Endothelial cell of umbilical vein (primary cell): ENCODE results near the gene BCOR. TPM values are rescaled to one million over a fixed set of nuclear protein-coding genes. Genes with fewer than 3 reads are reported as not detected.

Experiments
- BruUV-seq: library from RNA; stranded (reverse); fragments of 400-500 nt; replicated peaks from 2 replicates; lab custom pipeline; 2021; lab: Mats Ljungman, UMichigan
- CTCF ChIA-PET: fragments of 300-600, 350-600 bp; sonication (Branson Sonifier 250); formaldehyde crosslinking; loops from one replicate; lab custom pipeline; 2021; ENCODE audit warnings: antibody characterized with exemption, inconsistent platforms; lab: Charles Lee
- POLR2A ChIA-PET: fragments of 300-600, 350-600 bp; sonication (Branson Sonifier 250); formaldehyde crosslinking; loops from one replicate; lab custom pipeline; 2021; ENCODE audit warnings: antibody characterized with exemption, inconsistent platforms; lab: Charles Lee
- DNase-seq: peaks from one replicate; pipeline ENCODE4 v3.0.0-alpha.2; 2011; ENCODE audit warnings: low read depth, low spot score
- FAIRE-seq: peaks from 2 replicates; lab custom pipeline; 2011; peaks lifted over from hg19 to GRCh38; lab: Jason Lieb, UNC
- H2AFZ ChIP-seq: 2 replicates; pipeline ENCODE4 v1.6.0; 2012; ENCODE audit warnings: low read depth, low read length, control low read depth, inconsistent platforms
- H3K27ac ChIP-seq: 2 replicates; pipeline ENCODE4 v1.5.1; 2011; ENCODE audit warnings: low read depth, mild to moderate bottlenecking, control low read depth, low read length, moderate library complexity; ENCODE audit not compliant: insufficient read depth
- H3K27me3 ChIP-seq, 2 experiments: 2 replicates each; pipeline versions ENCODE4 v1.6.0 to v1.6.1; 2011; ENCODE audit warnings: low read length in 2 of 2, mixed read lengths in 1 of 2; ENCODE audit not compliant: control insufficient read depth in 2 of 2, insufficient read depth in 2 of 2
- H3K36me3 ChIP-seq, 2 experiments: 2 replicates in 1 of 2; 3 replicates in 1 of 2; pipeline ENCODE4 v1.5.1; 2011; ENCODE audit warnings: low read length in 2 of 2, mild to moderate bottlenecking in 1 of 2, moderate library complexity in 1 of 2; ENCODE audit not compliant: control insufficient read depth in 2 of 2, insufficient read depth in 2 of 2; ENCODE audit errors: extremely low read depth in 1 of 2
- H3K4me1 ChIP-seq: 3 replicates; pipeline ENCODE4 v1.5.1; 2011; ENCODE audit warnings: mild to moderate bottlenecking, low read length; ENCODE audit not compliant: control insufficient read depth, insufficient read depth; ENCODE audit errors: extremely low read depth
- H3K4me2 ChIP-seq: 2 replicates; pipeline ENCODE4 v1.6.1; 2011; ENCODE audit warnings: low read length, control low read depth, mixed read lengths; ENCODE audit not compliant: insufficient read depth
- H3K4me3 ChIP-seq, 3 experiments: fragments of 200-600 bp in 1 of 3; sonication (generic), shearing (Covaris generic) in 1 of 3; replicated peaks in 1 of 3; 2 replicates each; pipeline ENCODE4 v1.5.1; 2011 to 2016; ENCODE audit warnings: control low read depth in 3 of 3, low read length in 3 of 3, mild to moderate bottlenecking in 2 of 3, inconsistent platforms in 1 of 3, low read depth in 1 of 3, moderate library complexity in 1 of 3; ENCODE audit not compliant: insufficient read depth in 1 of 3
- H3K79me2 ChIP-seq: 2 replicates; pipeline ENCODE4 v1.6.0; 2012; ENCODE audit warnings: low read length, inconsistent platforms; ENCODE audit not compliant: control insufficient read depth, insufficient read depth
- H3K9ac ChIP-seq: replicated peaks from 2 replicates; pipeline ENCODE3; 2011; ENCODE audit warnings: low read length, control low read depth; ENCODE audit not compliant: insufficient read depth; ENCODE audit errors: extremely low read depth
- H3K9me1 ChIP-seq: replicated peaks from 3 replicates; pipeline ENCODE4 v1.6.0; 2011; ENCODE audit warnings: mild to moderate bottlenecking, low read length; ENCODE audit not compliant: control insufficient read depth, insufficient read depth; ENCODE audit errors: extremely low read depth
- H3K9me3 ChIP-seq: replicated peaks from 2 replicates; pipeline ENCODE4 v1.5.1; 2012; ENCODE audit warnings: low read length, inconsistent platforms; ENCODE audit not compliant: control insufficient read depth, insufficient read depth
- H4K20me1 ChIP-seq: replicated peaks from 2 replicates; pipeline ENCODE3; 2011; ENCODE audit warnings: mild to moderate bottlenecking, low read length; ENCODE audit not compliant: control insufficient read depth, insufficient read depth; ENCODE audit errors: extremely low read depth
- CTCF ChIP-seq, 2 donors: IDR thresholded peaks; 1 replicate in 1 of 2; 2 replicates in 1 of 2; pipeline ENCODE4 v1.5.1; 2011; ENCODE audit warnings: low read length in 2 of 2, mild to moderate bottlenecking in 2 of 2, moderate library complexity in 2 of 2, control low read depth in 1 of 2, inconsistent platforms in 1 of 2, low read depth in 1 of 2; ENCODE audit not compliant: insufficient read depth in 1 of 2; ENCODE audit errors: extremely low read depth in 1 of 2
- EZH2 ChIP-seq: IDR thresholded peaks from 2 replicates; pipeline ENCODE4 v1.6.1; 2012; ENCODE audit warnings: borderline replicate concordance, low read depth, mild to moderate bottlenecking, moderate library complexity, low read length, inconsistent platforms; ENCODE audit not compliant: severe bottlenecking
- FOS ChIP-seq: IDR thresholded peaks from 2 replicates; pipeline ENCODE4 v1.6.1; 2011; ENCODE audit warnings: mild to moderate bottlenecking, low read length, moderate library complexity, borderline replicate concordance; ENCODE audit not compliant: insufficient read depth
- GATA2 ChIP-seq: IDR thresholded peaks from 2 replicates; pipeline ENCODE4 v1.7.0; 2011; ENCODE audit warnings: low read depth, mild to moderate bottlenecking, moderate library complexity, mixed read lengths, low read length; ENCODE audit not compliant: insufficient read length, insufficient read depth
- JUN ChIP-seq: IDR thresholded peaks from 2 replicates; pipeline ENCODE4 v1.6.1; 2011; ENCODE audit warnings: borderline replicate concordance, low read depth; ENCODE audit not compliant: insufficient read length, insufficient read depth
- MAX ChIP-seq: IDR thresholded peaks from 2 replicates; pipeline ENCODE4 v1.6.1; 2011; ENCODE audit not compliant: insufficient read depth, insufficient read length
- MYC ChIP-seq: IDR thresholded peaks from one replicate; pipeline ENCODE4 v1.6.1; 2011; ENCODE audit warnings: mild to moderate bottlenecking, low read depth, low read length
- POLR2A ChIP-seq: IDR thresholded peaks from 2 replicates; pipeline ENCODE4 v1.6.1; 2012; ENCODE audit warnings: low read depth, mild to moderate bottlenecking, control low read depth, low read length
- POLR2AphosphoS5 ChIP-seq: IDR thresholded peaks from 2 replicates; pipeline ENCODE4 v1.6.1; 2012; ENCODE audit warnings: low read depth, mild to moderate bottlenecking, control low read depth, low read length, moderate library complexity; ENCODE audit not compliant: insufficient read depth
- dilution Hi-C: fragments of 300-500 bp; cut with MboI; formaldehyde crosslinking; loops from one replicate; pipeline ENCODE4 v1.15.0; 2019; ENCODE audit warnings: low sequenced_read_pairs; ENCODE audit not compliant: extremely low pct_ligation_motif_present
- intact Hi-C: fragments of 100-400 bp; cut with micrococcal nuclease; formaldehyde crosslinking; loops from one replicate; pipeline ENCODE4 v1.10.0; 2022
- polyA plus RNA-seq, 4 experiments: library from polyadenylated mRNA; depleted of rRNA in 3 of 4; stranded (reverse) in 3 of 4; unstranded in 1 of 4; fragments of >200 nt; gene quantifications; 2 replicates each; pipeline versions ENCODE4 v1.2.1 to v1.2.3, GENCODE V29; 2011 to 2012; ENCODE audit warnings: missing spikeins in 1 of 4
- total RNA-seq: library from RNA; stranded (reverse); gene quantifications from 2 replicates; pipeline ENCODE4 v1.2.3, GENCODE V29; 2021

Gene BCOR
- total and polyA plus RNA-seq, 2 donors (not counting 3 experiments of a cell fraction or from before 2014, with no cell fraction given) = 10.1 to 24.2 TPM

DNA sequence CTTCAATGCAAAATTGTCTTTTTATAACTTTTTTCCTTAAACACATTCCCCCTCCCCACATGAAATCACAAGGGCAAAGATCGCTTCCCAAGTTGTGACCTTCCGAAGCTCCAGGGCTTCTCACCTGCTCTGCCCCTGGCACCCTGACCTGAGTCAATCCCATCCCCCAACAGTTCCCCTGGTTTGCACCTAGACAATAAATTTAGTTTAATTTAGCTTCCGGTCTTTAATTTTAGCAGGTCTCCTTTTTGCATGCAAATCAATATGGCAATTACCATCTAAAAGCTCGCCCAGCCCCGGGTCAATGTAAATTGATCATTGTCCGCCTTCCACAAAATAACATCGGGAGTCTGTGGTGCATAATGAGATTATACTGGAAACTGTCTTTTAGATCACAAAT is 6.8 kb downstream of the BCOR start:
- H2AFZ ChIP-seq = no peak overlapping the region
- H3K27ac ChIP-seq = no peak overlapping the region
- no TSS peak for BruUV-seq
- dilution Hi-C loops = no loop called here
- H3K4me2 ChIP-seq = peak overlapping the region; percentile 56
- TF ChIP-seq POLR2A = no peak
- TF ChIP-seq POLR2AphosphoS5 = no peak
- no peak for TF ChIP-seq JUN
- TF ChIP-seq GATA2 = no peak
- TF ChIP-seq FOS = no peak
- no peak for TF ChIP-seq CTCF (IDR thresholded peaks at IDR 0.05; ENCODE audit: extremely low read depth in 1 of 2, insufficient read depth in 1 of 2, low read depth in 1 of 2, low read length in 2 of 2)
- TF ChIP-seq EZH2 = no peak
- no peak for TF ChIP-seq MYC
- TF ChIP-seq MAX = no peak
- no peaks in the 10 kb centered on the region for H3K27me3 ChIP-seq
- DNase-seq (no peak), FAIRE-seq (no peak)
- no peaks in the 10 kb centered on the region for H3K36me3 ChIP-seq
- H3K79me2 ChIP-seq = peaks cover 81% of the 10 kb centered on the region
- ChIA-PET CTCF (no interaction called here), POLR2A (no interaction called here)
- H4K20me1 ChIP-seq = no peaks in the 10 kb centered on the region
- H3K9ac ChIP-seq = no peak overlapping the region
- H3K4me1 ChIP-seq = peaks cover 17% of the 10 kb centered on the region
- no peaks in the 10 kb centered on the region for H3K9me3 ChIP-seq
- intact Hi-C loops = loop anchor here (5.0 kb wide), 1 partner anchor 279 kb away; no protein-coding TSS in a partner anchor
- no peak overlapping the region for H3K4me3 ChIP-seq
- H3K9me1 ChIP-seq = no peaks in the 10 kb centered on the region
